ENCODE results near the gene DISC1.
"Not testable (repeated sequence)": the region's sequence is repeated elsewhere in the genome, so short reads cannot be mapped to it uniquely, and the experiment has no call there.

The DISC1 gene

DNA sequence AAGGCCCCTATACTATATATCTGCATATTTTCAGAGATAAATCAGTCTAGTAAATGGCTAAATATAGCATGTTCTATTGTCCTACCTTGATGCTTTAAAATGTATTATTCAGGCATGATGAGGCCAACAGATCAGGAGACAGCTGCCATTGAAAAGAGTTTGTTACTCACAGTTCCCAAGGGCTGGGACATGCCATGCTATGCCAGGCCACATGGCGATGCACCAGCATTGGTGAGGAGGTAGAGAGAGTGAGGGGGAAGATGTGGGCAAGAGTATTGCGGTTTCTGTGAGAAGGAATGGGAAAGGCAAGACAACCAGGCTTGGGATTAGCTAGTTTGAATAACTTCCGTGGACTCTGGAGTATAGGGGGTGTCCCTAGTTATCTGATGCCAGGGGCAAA lies 316.5 kb downstream of the DISC1 start:
- Histone ChIP-seq H3K4me1 (ENCODE audit: control insufficient read depth, insufficient read depth, low read length) (peaks cover 5% of the 10 kb centered on the region), H3K9me3 (ENCODE audit: control insufficient read depth, low read length) (no peaks in the 10 kb centered on the region), H3K4me3 (ENCODE audit: low read length) (no peak overlapping the region), H3K27me3 (replicated peaks; ENCODE audit: control insufficient read depth, insufficient read depth, low read length) (peaks cover 4% of the 10 kb centered on the region), H3K9ac (ENCODE audit: low read length) (no peak overlapping the region), H3K36me3 (ENCODE audit: control insufficient read depth, insufficient read depth, low read length, severe bottlenecking) (no peaks in the 10 kb centered on the region)
- no peak for DNase-seq (ENCODE audit: low read depth)

- H3K27me3 ChIP-seq (replicated peaks; ENCODE audit: control insufficient read depth, insufficient read depth, low read length); H3K4me3 ChIP-seq (ENCODE audit: low read length); H3K9ac ChIP-seq (ENCODE audit: low read length); H3K36me3 ChIP-seq (ENCODE audit: control insufficient read depth, insufficient read depth, low read length, severe bottlenecking); H3K9me3 ChIP-seq (ENCODE audit: control insufficient read depth, low read length); DNase-seq (ENCODE audit: low read depth): not testable (repeated sequence)
- H3K4me1 ChIP-seq (ENCODE audit: control insufficient read depth, insufficient read depth, low read length): peaks cover 15% of the 10 kb centered on the region
Measured at GRCh38 chr1:231948102-231948501, 321.5 kb downstream of the DISC1 start.

- Histone ChIP-seq H3K9me3 (ENCODE audit: control insufficient read depth, low read length) (no peaks in the 10 kb centered on the region), H3K4me3 (ENCODE audit: low read length) (peak overlapping the region; percentile 42), H3K36me3 (ENCODE audit: control insufficient read depth, insufficient read depth, low read length, severe bottlenecking) (no peaks in the 10 kb centered on the region), H3K27me3 (replicated peaks; ENCODE audit: control insufficient read depth, insufficient read depth, low read length) (no peaks in the 10 kb centered on the region), H3K9ac (ENCODE audit: low read length) (peak overlapping the region; percentile 19), H3K4me1 (ENCODE audit: control insufficient read depth, insufficient read depth, low read length) (peaks cover 15% of the 10 kb centered on the region)
- DNase-seq (ENCODE audit: low read depth): peak; percentile 55
Measured at GRCh38 chr1:231949277-231950091, 322.9 kb downstream of the DISC1 start.

- H3K9ac ChIP-seq (ENCODE audit: low read length): no peak overlapping the region
- no peaks in the 10 kb centered on the region for H3K27me3 ChIP-seq (replicated peaks; ENCODE audit: control insufficient read depth, insufficient read depth, low read length)
- H3K9me3 ChIP-seq (ENCODE audit: control insufficient read depth, low read length): no peaks in the 10 kb centered on the region
- peaks cover 15% of the 10 kb centered on the region for H3K4me1 ChIP-seq (ENCODE audit: control insufficient read depth, insufficient read depth, low read length)
- no peak overlapping the region for H3K4me3 ChIP-seq (ENCODE audit: low read length)
- no peaks in the 10 kb centered on the region for H3K36me3 ChIP-seq (ENCODE audit: control insufficient read depth, insufficient read depth, low read length, severe bottlenecking)
- DNase-seq (ENCODE audit: low read depth): no peak
Measured at GRCh38 chr1:231950331-231951128, 323.9 kb downstream of the DISC1 start.

DNA sequence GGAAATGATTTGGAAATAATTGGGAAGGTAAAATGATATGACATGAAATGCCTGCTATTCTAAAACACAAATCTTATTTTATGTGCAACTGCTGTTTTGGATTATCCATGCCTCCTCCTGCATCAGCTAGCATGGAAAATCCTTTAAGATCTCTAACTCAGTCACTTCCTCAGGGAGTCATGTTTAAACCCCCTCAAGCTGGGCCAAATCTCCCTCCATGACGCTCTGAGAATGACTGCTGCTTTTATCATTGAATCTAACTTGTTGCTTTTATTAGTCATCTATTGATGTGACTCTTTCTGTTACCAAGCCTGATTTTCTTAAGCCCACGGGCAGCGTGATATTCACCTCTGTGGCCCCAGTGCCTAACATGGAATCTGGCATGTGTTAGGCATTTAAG lies 324.8 kb downstream of the DISC1 start:
- H3K27me3 ChIP-seq (replicated peaks; ENCODE audit: control insufficient read depth, insufficient read depth, low read length): no peaks in the 10 kb centered on the region
- H3K9me3 ChIP-seq (ENCODE audit: control insufficient read depth, low read length): no peaks in the 10 kb centered on the region
- DNase-seq (ENCODE audit: low read depth): peak; percentile 26
- peaks cover 15% of the 10 kb centered on the region for H3K4me1 ChIP-seq (ENCODE audit: control insufficient read depth, insufficient read depth, low read length)
- no peak overlapping the region for H3K9ac ChIP-seq (ENCODE audit: low read length)
- no peak overlapping the region for H3K4me3 ChIP-seq (ENCODE audit: low read length)
- no peaks in the 10 kb centered on the region for H3K36me3 ChIP-seq (ENCODE audit: control insufficient read depth, insufficient read depth, low read length, severe bottlenecking)

DNA sequence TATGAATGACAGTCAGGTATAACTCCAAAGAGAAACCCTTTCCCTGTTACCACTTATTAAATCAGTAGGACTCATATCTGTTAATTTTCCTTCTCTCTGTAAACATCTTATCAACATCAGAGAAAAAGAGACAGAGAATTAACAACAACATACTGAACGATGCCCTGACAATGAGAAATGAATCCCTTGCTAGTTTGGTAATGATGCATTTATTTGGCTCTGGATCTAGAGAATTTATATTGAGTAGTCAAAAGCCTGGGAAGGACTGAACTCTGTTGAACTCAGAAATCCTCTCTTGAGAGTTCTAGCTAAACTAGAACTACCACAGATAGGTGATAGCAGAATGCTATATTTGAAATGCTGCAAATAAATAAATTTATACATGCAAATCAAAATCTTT lies 325.6 kb downstream of the DISC1 start:
- H3K9ac ChIP-seq (ENCODE audit: low read length): no peak overlapping the region
- no peak for DNase-seq (ENCODE audit: low read depth)
- no peaks in the 10 kb centered on the region for H3K9me3 ChIP-seq (ENCODE audit: control insufficient read depth, low read length)
- no peaks in the 10 kb centered on the region for H3K27me3 ChIP-seq (replicated peaks; ENCODE audit: control insufficient read depth, insufficient read depth, low read length)
- H3K36me3 ChIP-seq (ENCODE audit: control insufficient read depth, insufficient read depth, low read length, severe bottlenecking): no peaks in the 10 kb centered on the region
- peaks cover 15% of the 10 kb centered on the region for H3K4me1 ChIP-seq (ENCODE audit: control insufficient read depth, insufficient read depth, low read length)
- no peak overlapping the region for H3K4me3 ChIP-seq (ENCODE audit: low read length)

- Histone ChIP-seq H3K9me3 (ENCODE audit: control insufficient read depth, low read length) (no peaks in the 10 kb centered on the region), H3K4me1 (ENCODE audit: control insufficient read depth, insufficient read depth, low read length) (peaks cover 15% of the 10 kb centered on the region), H3K9ac (ENCODE audit: low read length) (no peak overlapping the region), H3K36me3 (ENCODE audit: control insufficient read depth, insufficient read depth, low read length, severe bottlenecking) (no peaks in the 10 kb centered on the region), H3K4me3 (ENCODE audit: low read length) (no peak overlapping the region), H3K27me3 (replicated peaks; ENCODE audit: control insufficient read depth, insufficient read depth, low read length) (no peaks in the 10 kb centered on the region)
- no peak for DNase-seq (ENCODE audit: low read depth)
Measured at GRCh38 chr1:231953660-231954059, 327.1 kb downstream of the DISC1 start.

GRCh38 chr1:231954751-231955150 lies 328.2 kb downstream of the DISC1 start:
- peaks cover 6% of the 10 kb centered on the region for H3K4me1 ChIP-seq (ENCODE audit: control insufficient read depth, insufficient read depth, low read length)
- no peak for DNase-seq (ENCODE audit: low read depth)
- no peaks in the 10 kb centered on the region for H3K27me3 ChIP-seq (replicated peaks; ENCODE audit: control insufficient read depth, insufficient read depth, low read length)
- H3K36me3 ChIP-seq (ENCODE audit: control insufficient read depth, insufficient read depth, low read length, severe bottlenecking): no peaks in the 10 kb centered on the region
- H3K9ac ChIP-seq (ENCODE audit: low read length): no peak overlapping the region
- H3K9me3 ChIP-seq (ENCODE audit: control insufficient read depth, low read length): no peaks in the 10 kb centered on the region
- H3K4me3 ChIP-seq (ENCODE audit: low read length): no peak overlapping the region

DNA sequence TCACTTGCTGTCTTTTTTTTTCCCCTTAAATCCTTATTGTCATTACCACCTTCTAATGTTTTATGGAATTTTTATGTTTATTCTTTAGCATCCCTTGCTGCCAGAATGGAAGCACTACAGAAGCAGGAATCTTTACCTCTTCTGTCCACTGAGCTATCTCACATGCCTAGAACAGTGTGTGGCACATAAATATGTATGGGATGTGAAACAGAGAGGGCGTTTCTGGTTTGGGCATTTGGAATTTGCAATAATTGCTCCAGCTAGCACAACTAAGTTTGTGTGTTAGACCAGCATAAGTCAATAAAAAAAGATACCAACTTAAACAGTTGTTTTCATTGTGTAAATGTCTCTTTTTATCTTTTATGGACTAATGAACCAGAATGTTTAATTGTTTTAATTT lies 330.8 kb downstream of the DISC1 start:
- no peak overlapping the region for H3K4me3 ChIP-seq (ENCODE audit: low read length)
- no peaks in the 10 kb centered on the region for H3K27me3 ChIP-seq (replicated peaks; ENCODE audit: control insufficient read depth, insufficient read depth, low read length)
- H3K4me1 ChIP-seq (ENCODE audit: control insufficient read depth, insufficient read depth, low read length): no peaks in the 10 kb centered on the region
- DNase-seq (ENCODE audit: low read depth): no peak
- H3K9ac ChIP-seq (ENCODE audit: low read length): no peak overlapping the region
- no peaks in the 10 kb centered on the region for H3K9me3 ChIP-seq (ENCODE audit: control insufficient read depth, low read length)
- H3K36me3 ChIP-seq (ENCODE audit: control insufficient read depth, insufficient read depth, low read length, severe bottlenecking): no peaks in the 10 kb centered on the region

- no peak overlapping the region for H3K4me3 ChIP-seq (ENCODE audit: low read length)
- no peak for DNase-seq (ENCODE audit: low read depth)
- H3K4me1 ChIP-seq (ENCODE audit: control insufficient read depth, insufficient read depth, low read length): no peaks in the 10 kb centered on the region
- H3K9me3 ChIP-seq (ENCODE audit: control insufficient read depth, low read length): no peaks in the 10 kb centered on the region
- H3K36me3 ChIP-seq (ENCODE audit: control insufficient read depth, insufficient read depth, low read length, severe bottlenecking): no peaks in the 10 kb centered on the region
- no peak overlapping the region for H3K9ac ChIP-seq (ENCODE audit: low read length)
- no peaks in the 10 kb centered on the region for H3K27me3 ChIP-seq (replicated peaks; ENCODE audit: control insufficient read depth, insufficient read depth, low read length)
Measured at GRCh38 chr1:231958448-231958847, 331.9 kb downstream of the DISC1 start.

DNA sequence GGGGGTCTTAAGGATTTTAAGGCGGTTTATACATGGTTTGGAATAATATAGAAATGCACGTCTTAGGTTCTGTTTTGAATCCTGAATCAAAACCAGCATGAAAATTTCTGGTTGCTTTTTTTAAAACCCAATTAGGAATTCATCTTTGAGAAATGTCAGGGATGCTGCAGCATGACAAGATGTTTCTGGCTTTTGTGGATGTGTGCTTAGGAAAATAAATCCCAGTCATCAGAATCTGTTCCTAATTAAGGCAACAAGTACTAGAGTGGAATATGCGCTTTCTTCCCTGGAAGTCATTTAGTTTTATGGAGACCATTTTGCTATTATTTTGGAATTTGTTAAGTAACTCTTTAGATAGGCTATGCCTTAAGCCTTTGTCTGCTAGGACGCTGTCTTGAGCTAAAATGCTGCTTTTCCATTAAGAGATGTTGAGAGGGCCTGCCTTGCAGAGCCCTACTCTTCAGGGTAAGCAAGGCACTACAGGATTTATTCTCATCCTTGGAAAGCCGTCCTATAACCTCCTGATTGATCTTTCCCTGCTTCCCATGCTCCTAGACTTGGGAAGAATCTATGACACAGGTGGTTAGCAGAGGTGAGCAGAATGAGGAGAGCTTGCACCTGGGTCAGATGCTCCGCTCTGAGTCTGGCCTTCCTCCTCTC lies 332.8 kb downstream of the DISC1 start:
- DNase-seq (ENCODE audit: low read depth): peak; percentile 53
- H3K9ac ChIP-seq (ENCODE audit: low read length): no peak overlapping the region

More for the DNA sequence above, 332.8 kb downstream of the DISC1 start:
- Histone ChIP-seq H3K4me3 (ENCODE audit: low read length) (no peak overlapping the region), H3K27me3 (replicated peaks; ENCODE audit: control insufficient read depth, insufficient read depth, low read length) (no peaks in the 10 kb centered on the region), H3K9me3 (ENCODE audit: control insufficient read depth, low read length) (no peaks in the 10 kb centered on the region), H3K4me1 (ENCODE audit: control insufficient read depth, insufficient read depth, low read length) (no peaks in the 10 kb centered on the region), H3K36me3 (ENCODE audit: control insufficient read depth, insufficient read depth, low read length, severe bottlenecking) (no peaks in the 10 kb centered on the region)
